Chondrocyte (in vitro differentiated cells): ENCODE results near the gene CHST11. TPM values are rescaled to one million over a fixed set of nuclear protein-coding genes. Genes with fewer than 3 reads are reported as not detected.

Experiments used
- DNase-seq: peaks from one replicate; pipeline ENCODE4 v3.0.0; 2021; ENCODE audit warnings: mixed read lengths, low spot score
- H3K27ac Mint-ChIP-seq: one replicate; pipeline ENCODE4 v1.8.0; 2021; ENCODE audit warnings: mild to moderate bottlenecking, moderate library complexity, mixed read lengths; ENCODE audit not compliant: unreplicated experiment
- H3K27me3 Mint-ChIP-seq: 2 replicates; pipeline ENCODE4 v1.8.0; 2021; ENCODE audit warnings: low read depth, mixed read lengths
- H3K36me3 Mint-ChIP-seq: 2 replicates; pipeline ENCODE4 v1.8.0; 2021; ENCODE audit warnings: low read depth, mixed read lengths
- H3K4me1 Mint-ChIP-seq: 2 replicates; pipeline ENCODE4 v1.8.0; 2021; ENCODE audit warnings: low read depth, mild to moderate bottlenecking, mixed read lengths
- H3K4me3 Mint-ChIP-seq: one replicate; pipeline ENCODE4 v1.8.0; 2021; ENCODE audit warnings: mild to moderate bottlenecking, moderate library complexity, mixed read lengths; ENCODE audit not compliant: unreplicated experiment
- H3K9me3 Mint-ChIP-seq: 2 replicates; pipeline ENCODE4 v1.8.0; 2021; ENCODE audit warnings: low read depth, mixed read lengths
- CTCF ChIP-seq: fragments of 200-600 bp; sonication (generic); IDR thresholded peaks from 2 replicates; pipeline ENCODE4 v1.5.0; 2021; ENCODE audit warnings: antibody characterized with exemption, mild to moderate bottlenecking, moderate library complexity
- total RNA-seq: library from RNA; stranded (reverse); gene quantifications from 3 replicates; pipeline ENCODE4 v1.2.1, GENCODE V29; 2021

The CHST11 gene
- total RNA-seq, 1 donor from 2014 or later, result 6.2 TPM

- Mint-ChIP-seq H3K27me3 (no peaks in the 10 kb centered on the region), H3K27ac (no peak overlapping the region), H3K4me1 (peaks cover 30% of the 10 kb centered on the region), H3K9me3 (no peaks in the 10 kb centered on the region), H3K4me3 (no peak overlapping the region), H3K36me3 (no peaks in the 10 kb centered on the region)
- no peak for DNase-seq
- no peak for TF ChIP-seq CTCF
These were observed 124.3 kb downstream of the CHST11 start for GRCh38 chr12:104581005-104581570.

- no peaks in the 10 kb centered on the region for H3K36me3 Mint-ChIP-seq
- no peak overlapping the region for H3K27ac Mint-ChIP-seq
- H3K4me1 Mint-ChIP-seq, result peaks cover 34% of the 10 kb centered on the region
- H3K27me3 Mint-ChIP-seq, result no peaks in the 10 kb centered on the region
- DNase-seq, result no peak
- H3K9me3 Mint-ChIP-seq, result no peaks in the 10 kb centered on the region
- no peak overlapping the region for H3K4me3 Mint-ChIP-seq
- no peak for TF ChIP-seq CTCF
These were observed 126.0 kb downstream of the CHST11 start for GRCh38 chr12:104582739-104583138.

GRCh38 chr12:104583301-104583700 is 126.6 kb downstream of the CHST11 start:
- Mint-ChIP-seq H3K36me3 (no peaks in the 10 kb centered on the region), H3K27ac (no peak overlapping the region), H3K4me1 (peaks cover 34% of the 10 kb centered on the region), H3K9me3 (no peaks in the 10 kb centered on the region), H3K4me3 (no peak overlapping the region), H3K27me3 (no peaks in the 10 kb centered on the region)
- DNase-seq, result no peak
- TF ChIP-seq CTCF, result no peak

- no peak for DNase-seq
- Mint-ChIP-seq H3K36me3 (no peaks in the 10 kb centered on the region), H3K4me1 (peaks cover 35% of the 10 kb centered on the region), H3K27me3 (no peaks in the 10 kb centered on the region), H3K9me3 (no peaks in the 10 kb centered on the region), H3K4me3 (no peak overlapping the region), H3K27ac (no peak overlapping the region)
- no peak for TF ChIP-seq CTCF
These were observed 128.8 kb downstream of the CHST11 start for GRCh38 chr12:104585448-104586055.

- H3K27me3 Mint-ChIP-seq, result no peaks in the 10 kb centered on the region
- H3K4me1 Mint-ChIP-seq, result peaks cover 39% of the 10 kb centered on the region
- no peak for TF ChIP-seq CTCF
- H3K36me3 Mint-ChIP-seq, result no peaks in the 10 kb centered on the region
- DNase-seq, result no peak
- no peaks in the 10 kb centered on the region for H3K9me3 Mint-ChIP-seq
- peak overlapping the region; percentile 55 for H3K27ac Mint-ChIP-seq
- H3K4me3 Mint-ChIP-seq, result no peak overlapping the region
These were observed 129.7 kb downstream of the CHST11 start for GRCh38 chr12:104586351-104586919.
